SK-N-MC (cell line): Measurements from ENCODE around the gene SMIM1.

Experiments
- EZH2 ChIP-seq: fragments of 200-600 bp; sonication (generic); IDR thresholded peaks from one replicate; pipeline ENCODE4 v1.6.1; 2017; ENCODE audit warnings: antibody characterized with exemption
- FOXP2 ChIP-seq: optimal IDR thresholded peaks from 2 replicates; pipeline ENCODE3; 2011; ENCODE audit warnings: mild to moderate bottlenecking, moderate library complexity; ENCODE audit not compliant: insufficient read depth; ENCODE audit errors: extremely low read length, control extremely low read depth
- POLR2AphosphoS5 ChIP-seq: IDR thresholded peaks from 2 replicates; pipeline ENCODE4 v1.6.1; 2012; ENCODE audit warnings: mild to moderate bottlenecking, low read depth, low read length, borderline replicate concordance

DNA sequence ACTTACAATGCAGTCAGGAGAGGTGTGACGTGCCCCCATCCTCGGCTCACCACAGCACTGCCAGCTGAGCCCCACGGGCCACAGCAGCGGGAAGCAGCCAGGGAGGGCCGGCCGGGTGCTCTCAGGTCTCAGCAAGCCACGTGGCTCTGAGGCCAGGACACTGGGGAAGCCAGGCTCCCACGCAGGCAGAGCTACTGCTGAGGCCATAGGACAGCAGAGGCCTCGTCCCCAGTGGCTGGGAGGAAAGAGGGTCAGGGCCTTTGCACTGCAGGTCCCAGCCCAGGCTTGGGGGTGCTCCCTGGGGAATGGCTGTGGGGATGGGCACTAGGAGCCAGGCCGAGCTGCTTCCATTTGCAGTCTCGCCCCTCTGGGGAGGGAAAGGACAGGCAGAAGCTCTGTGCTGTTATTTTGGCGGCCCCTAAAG, 18.0 kb downstream of the SMIM1 start:
- no peak for TF ChIP-seq EZH2
- TF ChIP-seq POLR2AphosphoS5 = no peak
- no peak for TF ChIP-seq FOXP2
